GM19043 (cell line): Measurements from ENCODE around the gene DNAH14.
"Not testable (repeated sequence)": the region's sequence is repeated elsewhere in the genome, so short reads cannot be mapped to it uniquely, and the experiment has no call there.

Experiments
- ATAC-seq: cut with Tn5 transposase; IDR thresholded peaks from one replicate; pipeline ENCODE4 v1.9.1; 2021; ENCODE audit warnings: low read depth; ENCODE audit not compliant: unreplicated experiment

DNAH14 gene

GRCh38 chr1:225378880-225379279, 449.4 kb downstream of the DNAH14 start:
- no peak for ATAC-seq

- ATAC-seq = no peak
These were observed 451.2 kb downstream of the DNAH14 start for GRCh38 chr1:225380691-225381090.

- not testable (repeated sequence) for ATAC-seq
These were observed 457.4 kb downstream of the DNAH14 start for GRCh38 chr1:225386860-225387259.

GRCh38 chr1:225388372-225388771, 458.9 kb downstream of the DNAH14 start:
- no peak for ATAC-seq

- ATAC-seq = no peak
These were observed 460.4 kb downstream of the DNAH14 start for GRCh38 chr1:225389843-225390242.

GRCh38 chr1:225396357-225396756, 466.9 kb downstream of the DNAH14 start:
- ATAC-seq = no peak

GRCh38 chr1:225400968-225401367, 471.5 kb downstream of the DNAH14 start:
- ATAC-seq = no peak

- ATAC-seq = no peak
These were observed 477.7 kb downstream of the DNAH14 start for GRCh38 chr1:225406976-225407725.

GRCh38 chr1:225407755-225408154, 478.3 kb downstream of the DNAH14 start:
- no peak for ATAC-seq

GRCh38 chr1:225408249-225408648, 478.8 kb downstream of the DNAH14 start:
- ATAC-seq = no peak

GRCh38 chr1:225409051-225409450, 479.6 kb downstream of the DNAH14 start:
- no peak for ATAC-seq

GRCh38 chr1:225410036-225410435, 480.6 kb downstream of the DNAH14 start:
- no peak for ATAC-seq

- ATAC-seq = no peak
These were observed 482.8 kb downstream of the DNAH14 start for GRCh38 chr1:225412321-225412720.

GRCh38 chr1:225412803-225413351, 483.4 kb downstream of the DNAH14 start:
- no peak for ATAC-seq

GRCh38 chr1:225413708-225414375, 484.4 kb downstream of the DNAH14 start:
- no peak for ATAC-seq

GRCh38 chr1:225415307-225415706, 485.8 kb downstream of the DNAH14 start:
- no peak for ATAC-seq

- no peak for ATAC-seq
These were observed 486.7 kb downstream of the DNAH14 start for GRCh38 chr1:225415967-225416745.

GRCh38 chr1:225418059-225418458, 488.6 kb downstream of the DNAH14 start:
- ATAC-seq = no peak

- no peak for ATAC-seq
These were observed 489.1 kb downstream of the DNAH14 start for GRCh38 chr1:225418598-225418997.

- no peak for ATAC-seq
These were observed 492.6 kb downstream of the DNAH14 start for GRCh38 chr1:225422031-225422605.
